Esophagus muscularis mucosa (tissue), 4 donors: ENCODE data around the gene THYN1. TPM values are rescaled to one million over a fixed set of nuclear protein-coding genes. Genes with fewer than 3 reads are reported as not detected.

Experiments
- DNase-seq: peaks from one replicate; pipeline ENCODE4 v3.0.0-alpha.2; 2017; ENCODE audit errors: extremely low spot score
- H3K27ac ChIP-seq, 4 donors: fragments of 200-600 bp; sonication (generic); replicated peaks in 1 of 4; 1 replicate in 3 of 4; 2 replicates in 1 of 4; pipeline ENCODE4 v1.5.1; 2016 to 2019; ENCODE audit warnings: mild to moderate bottlenecking in 1 of 4
- H3K27me3 ChIP-seq, 4 donors: fragments of 200-600 bp; sonication (generic); one replicate each; pipeline versions ENCODE4 v1.5.1 to v1.6.0; 2016 to 2019
- H3K36me3 ChIP-seq, 4 donors: fragments of 200-600 bp; sonication (generic); one replicate each; pipeline ENCODE4 v1.5.1; 2016 to 2019
- H3K4me1 ChIP-seq, 4 donors: fragments of 200-600 bp; sonication (generic); one replicate each; pipeline ENCODE4 v1.5.1; 2016 to 2019
- H3K4me3 ChIP-seq, 4 donors: fragments of 200-600 bp; sonication (generic); 1 replicate in 2 of 4; 2 replicates in 2 of 4; pipeline ENCODE4 v1.5.1; 2016 to 2019; ENCODE audit warnings: mild to moderate bottlenecking in 4 of 4, moderate library complexity in 1 of 4
- H3K9me3 ChIP-seq, 4 donors: fragments of 200-600 bp; sonication (generic); 1 replicate in 3 of 4; 2 replicates in 1 of 4; pipeline ENCODE4 v1.5.1; 2016 to 2019
- EP300 ChIP-seq: sonication (generic); formaldehyde crosslinking; IDR thresholded peaks from one replicate; pipeline ENCODE4 v1.6.1; 2017; ENCODE audit warnings: antibody characterized with exemption
- POLR2A ChIP-seq: fragments of 450-650 bp; IDR thresholded peaks from one replicate; pipeline ENCODE4 v1.6.1; 2017; ENCODE audit warnings: antibody characterized with exemption, moderate library complexity, mild to moderate bottlenecking, low read depth
- POLR2AphosphoS5 ChIP-seq, 2 donors: sonication (generic); formaldehyde crosslinking; IDR thresholded peaks; one replicate each; pipeline ENCODE4 v1.6.1; 2017; ENCODE audit warnings: antibody characterized with exemption in 2 of 2
- whole genome bisulfite sequencing: methylation state at CpG from one replicate; pipeline ENCODE4 v1.1.5; 2018; 5-methylcytosine and 5-hydroxymethylcytosine counted together
- intact Hi-C: fragments of 100-400 bp; cut with DNase I; formaldehyde crosslinking; loops from one replicate; pipeline ENCODE4 v1.15.1; 2023
- total RNA-seq, 4 donors: library from RNA; depleted of rRNA; stranded (reverse); fragments of >200 nt; gene quantifications; one replicate each; pipeline versions ENCODE4 v1.1.0 to v1.2.1, GENCODE V29; 2016
- TF ChIP-seq, protein P1 (sequence below), 3 experiments: fragments of 200-600 bp in 2 of 3; fragments of 450-650 bp in 1 of 3; sonication (generic) in 2 of 3; IDR thresholded peaks; one replicate each; pipeline ENCODE4 v1.5.1; 2017 to 2019; ENCODE audit warnings: antibody characterized with exemption in 3 of 3, mild to moderate bottlenecking in 2 of 3, moderate library complexity in 1 of 3

Gene THYN1
- total RNA-seq, 4 donors from 2014 or later, result 34.1 to 59.6 (median 50.2) TPM

DNA sequence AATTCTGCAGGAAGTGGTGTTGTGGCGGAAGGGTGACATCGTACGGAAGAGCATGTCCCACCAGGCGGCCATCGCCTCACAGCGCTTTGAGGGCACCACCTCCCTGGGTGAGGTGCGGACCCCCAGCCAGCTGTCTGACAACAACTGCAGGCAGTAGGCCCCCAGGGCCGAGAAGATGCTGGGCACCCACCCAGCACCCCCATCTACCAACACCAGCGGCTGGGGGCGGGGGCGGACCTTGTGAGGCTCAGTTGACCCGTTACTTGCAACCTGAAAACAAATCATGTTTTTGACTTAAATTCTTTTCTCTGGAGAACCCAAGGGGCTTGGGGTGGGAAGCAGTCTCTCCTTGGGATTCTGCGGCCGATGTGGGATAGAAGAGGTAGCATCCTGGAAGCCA, 7.7 kb downstream of the THYN1 start:
- H3K4me3 ChIP-seq, result no peak overlapping the region
- DNase-seq, result no peak
- intact Hi-C loops, result no loop called here
- TF ChIP-seq POLR2AphosphoS5 (IDR thresholded peaks at IDR 0.05) (no peak), EP300 (no peak), POLR2A (no peak)
- TF ChIP-seq, protein P1, sequence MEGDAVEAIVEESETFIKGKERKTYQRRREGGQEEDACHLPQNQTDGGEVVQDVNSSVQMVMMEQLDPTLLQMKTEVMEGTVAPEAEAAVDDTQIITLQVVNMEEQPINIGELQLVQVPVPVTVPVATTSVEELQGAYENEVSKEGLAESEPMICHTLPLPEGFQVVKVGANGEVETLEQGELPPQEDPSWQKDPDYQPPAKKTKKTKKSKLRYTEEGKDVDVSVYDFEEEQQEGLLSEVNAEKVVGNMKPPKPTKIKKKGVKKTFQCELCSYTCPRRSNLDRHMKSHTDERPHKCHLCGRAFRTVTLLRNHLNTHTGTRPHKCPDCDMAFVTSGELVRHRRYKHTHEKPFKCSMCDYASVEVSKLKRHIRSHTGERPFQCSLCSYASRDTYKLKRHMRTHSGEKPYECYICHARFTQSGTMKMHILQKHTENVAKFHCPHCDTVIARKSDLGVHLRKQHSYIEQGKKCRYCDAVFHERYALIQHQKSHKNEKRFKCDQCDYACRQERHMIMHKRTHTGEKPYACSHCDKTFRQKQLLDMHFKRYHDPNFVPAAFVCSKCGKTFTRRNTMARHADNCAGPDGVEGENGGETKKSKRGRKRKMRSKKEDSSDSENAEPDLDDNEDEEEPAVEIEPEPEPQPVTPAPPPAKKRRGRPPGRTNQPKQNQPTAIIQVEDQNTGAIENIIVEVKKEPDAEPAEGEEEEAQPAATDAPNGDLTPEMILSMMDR (IDR thresholded peaks at IDR 0.05), result no peak
- WGBS, result 92% methylated on average over 9 of the region's 14 CpGs
- H3K9me3 ChIP-seq, result no peaks in the 10 kb centered on the region
- no peak overlapping the region for H3K27ac ChIP-seq
- H3K27me3 ChIP-seq, result no peaks in the 10 kb centered on the region
- H3K36me3 ChIP-seq, result peaks cover 59 to 100% (median 99%) of the 10 kb centered on the region in 4 donors
- no peaks in the 10 kb centered on the region for H3K4me1 ChIP-seq

DNA sequence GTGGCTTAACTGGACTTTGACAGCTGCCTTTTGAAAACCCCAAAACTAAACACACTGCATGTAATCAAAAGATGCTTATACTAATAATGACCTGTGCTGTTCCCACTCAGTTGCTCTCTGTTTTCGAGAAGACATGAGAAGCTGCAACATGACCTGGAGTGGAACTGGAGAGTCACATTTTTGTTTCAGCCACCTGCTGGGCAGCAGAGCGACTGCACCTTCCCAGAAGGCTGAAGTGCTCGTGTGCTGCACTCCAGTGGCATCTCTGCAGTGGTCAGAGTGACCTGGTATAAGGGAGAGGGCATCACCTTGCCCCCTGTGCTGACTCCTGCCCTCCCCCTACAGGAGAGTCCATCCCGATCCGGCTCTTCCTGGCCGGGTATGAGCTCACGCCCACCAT, 8.6 kb downstream of the THYN1 start:
- Histone ChIP-seq H3K27ac (no peak overlapping the region), H3K27me3 (no peaks in the 10 kb centered on the region), H3K36me3 (peaks cover 56 to 100% (median 99%) of the 10 kb centered on the region in 4 donors), H3K4me3 (no peak overlapping the region), H3K4me1 (no peaks in the 10 kb centered on the region), H3K9me3 (no peaks in the 10 kb centered on the region)
- TF ChIP-seq, protein P1 (IDR thresholded peaks at IDR 0.05), result peak in 2 of 3 experiments; percentile 24 to 47
- TF ChIP-seq POLR2AphosphoS5 (IDR thresholded peaks at IDR 0.05), result no peak
- WGBS, result 55% methylated on average over 6 of the region's 7 CpGs
- intact Hi-C loops, result no loop called here
- no peak for DNase-seq

DNA sequence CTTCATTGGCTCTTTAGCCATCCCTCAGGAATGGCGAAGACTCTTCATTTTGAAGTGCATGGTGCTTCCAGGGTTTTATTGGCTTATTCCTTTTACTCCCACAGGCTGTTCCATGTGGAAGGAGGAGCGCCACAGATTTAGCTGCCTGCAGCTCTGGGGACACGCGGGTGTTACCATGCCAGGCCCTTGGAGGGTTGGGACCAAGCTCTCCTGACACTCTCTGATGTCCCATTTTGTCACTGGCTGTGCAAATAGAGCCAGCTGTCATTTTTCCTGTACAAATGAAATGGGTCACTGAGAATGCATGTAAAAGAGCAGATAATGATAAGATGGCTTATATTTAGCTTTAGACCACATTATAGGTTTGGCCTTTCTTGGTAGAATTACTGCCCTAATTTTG, 9.2 kb downstream of the THYN1 start:
- WGBS, result 95% methylated on average over 4 of the region's 4 CpGs

DNA sequence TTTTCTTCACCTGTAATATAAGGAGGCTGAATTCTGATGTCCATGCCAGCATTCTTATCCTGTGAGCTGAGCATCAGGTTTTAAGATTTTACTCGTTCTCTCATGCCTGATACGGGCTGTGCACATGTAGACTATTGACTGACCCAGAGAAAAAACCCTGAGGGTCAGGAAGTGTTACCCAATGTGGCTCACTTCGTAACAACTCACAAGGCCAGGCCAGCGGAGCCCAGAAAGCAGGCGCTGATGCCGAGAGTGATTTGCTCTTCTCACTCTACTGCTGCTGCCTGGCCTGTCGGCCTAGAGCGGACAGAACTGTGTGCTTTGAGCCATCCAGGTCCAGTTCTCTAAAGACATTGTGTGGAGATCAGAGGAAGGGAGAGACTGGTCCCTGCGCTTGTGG, 10.8 kb downstream of the THYN1 start:
- no peak overlapping the region for H3K27ac ChIP-seq
- H3K36me3 ChIP-seq, result peaks cover 49 to 100% (median 95%) of the 10 kb centered on the region in 4 donors
- no peak overlapping the region for H3K4me3 ChIP-seq
- WGBS, result 85% methylated on average over 9 of the region's 9 CpGs
- DNase-seq, result no peak
- H3K9me3 ChIP-seq, result no peaks in the 10 kb centered on the region
- H3K27me3 ChIP-seq, result no peaks in the 10 kb centered on the region
- TF ChIP-seq EP300 (no peak), POLR2AphosphoS5 (IDR thresholded peaks at IDR 0.05) (no peak), POLR2A (no peak)
- TF ChIP-seq, protein P1 (IDR thresholded peaks at IDR 0.05), result no peak
- intact Hi-C loops, result no loop called here
- no peaks in the 10 kb centered on the region for H3K4me1 ChIP-seq

More for the DNA sequence above, 9.2 kb downstream of the THYN1 start:
- no peaks in the 10 kb centered on the region for H3K4me1 ChIP-seq
- no peak for DNase-seq
- no peak overlapping the region for H3K4me3 ChIP-seq
- no peak overlapping the region for H3K27ac ChIP-seq
- intact Hi-C loops, result no loop called here
- H3K36me3 ChIP-seq, result peaks cover 58 to 100% (median 99%) of the 10 kb centered on the region in 4 donors
- TF ChIP-seq POLR2A (no peak), POLR2AphosphoS5 (IDR thresholded peaks at IDR 0.05) (no peak)
- TF ChIP-seq, protein P1 (IDR thresholded peaks at IDR 0.05), result no peak
- no peaks in the 10 kb centered on the region for H3K9me3 ChIP-seq
- H3K27me3 ChIP-seq, result no peaks in the 10 kb centered on the region

DNA sequence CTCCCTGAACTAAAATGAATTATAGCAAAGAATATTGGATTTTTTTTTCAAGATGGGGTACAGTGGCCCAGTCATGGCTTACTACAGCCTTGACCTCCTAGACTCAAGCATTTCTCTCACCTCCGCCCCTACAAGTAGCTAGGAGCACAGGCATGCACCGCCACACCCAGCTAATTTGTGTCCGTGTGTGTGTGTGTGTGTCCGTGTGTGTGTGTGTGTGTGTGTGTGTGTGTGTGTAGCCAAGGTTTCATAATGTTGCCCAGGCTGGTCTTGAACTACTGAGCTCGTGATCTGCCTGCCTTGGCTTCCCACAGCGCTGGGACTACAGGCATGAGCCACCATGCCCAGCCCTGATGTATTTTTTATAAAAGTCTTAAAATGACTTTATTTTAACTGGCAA, 12.6 kb downstream of the THYN1 start:
- H3K4me3 ChIP-seq, result no peak overlapping the region
- H3K27me3 ChIP-seq, result no peaks in the 10 kb centered on the region
- no peak for TF ChIP-seq POLR2A
- no peak for TF ChIP-seq EP300
- TF ChIP-seq, protein P1 (IDR thresholded peaks at IDR 0.05), result no peak
- no peak for TF ChIP-seq POLR2AphosphoS5 (IDR thresholded peaks at IDR 0.05)
- H3K27ac ChIP-seq, result no peak overlapping the region
- DNase-seq, result no peak
- WGBS, result 79% methylated on average over 6 of the region's 6 CpGs
- peaks cover 49 to 100% (median 83%) of the 10 kb centered on the region in 4 donors for H3K36me3 ChIP-seq
- intact Hi-C loops, result no loop called here
- H3K9me3 ChIP-seq, result no peaks in the 10 kb centered on the region
- H3K4me1 ChIP-seq, result no peaks in the 10 kb centered on the region
